K562 (cell line): Measurements from ENCODE around the gene KIAA1210. TPM values are rescaled to one million over a fixed set of nuclear protein-coding genes. Genes with fewer than 3 reads are reported as not detected.

Experiments
- ATAC-seq: fragments of 200-7000 bp; cut with Tn5 transposase; 3 replicates; pipeline ENCODE4 v1.9.1; 2020; ENCODE audit warnings: moderate library complexity
- BruUV-seq: library from RNA; stranded (reverse); fragments of 400-500 nt; replicated peaks from 2 replicates; lab custom pipeline; 2021; lab: Mats Ljungman, UMichigan
- CTCF ChIA-PET: fragments of 300-600 bp; formaldehyde crosslinking; extraction: SDS; loops from one replicate; lab custom pipeline; 2021; ENCODE audit warnings: low intra/inter-chr PET ratio; lab: Yijun Ruan, JAX
- POLR2A ChIA-PET: fragments of 300-600, 350-650 bp; sonication (Branson Sonifier 250); formaldehyde crosslinking; extraction: SDS; loops from one replicate; lab custom pipeline; 2021; ENCODE audit warnings: antibody characterized with exemption, inconsistent platforms; lab: Yijun Ruan, JAX
- DNase-seq, 4 experiments: peaks; one replicate each; pipeline versions ENCODE4 v3.0.0 to v3.0.0-alpha.2; 2011 to 2018; ENCODE audit warnings: low spot score in 3 of 4, mixed read lengths in 3 of 4; ENCODE audit errors: extremely low read depth in 1 of 4
- FAIRE-seq: peaks from 2 replicates; lab custom pipeline; 2011; peaks lifted over from hg19 to GRCh38; lab: Jason Lieb, UNC
- H2AFZ ChIP-seq: 2 replicates; pipeline ENCODE4 v1.6.0; 2011; ENCODE audit warnings: low read depth, low read length, control low read depth, inconsistent platforms
- H3K27ac ChIP-seq: fragments of 200-600 bp; 3 replicates; pipeline ENCODE4 v1.8.0; 2011; ENCODE audit warnings: low read depth, mild to moderate bottlenecking, control low read depth, inconsistent platforms, low read length, moderate library complexity, mixed read lengths; ENCODE audit errors: extremely low read depth
- H3K27me3 ChIP-seq, 2 experiments: fragments of 300-600 bp in 1 of 2; 2 replicates in 1 of 2; 3 replicates in 1 of 2; pipeline versions ENCODE4 v1.6.0 to v1.8.0; 2011; ENCODE audit warnings: inconsistent platforms in 2 of 2, low read length in 2 of 2, mild to moderate bottlenecking in 1 of 2, mixed read lengths in 1 of 2, moderate library complexity in 1 of 2; ENCODE audit not compliant: control insufficient read depth in 2 of 2, insufficient read depth in 2 of 2
- H3K36me3 ChIP-seq: fragments of 300-600 bp; 3 replicates; pipeline ENCODE4 v1.8.0; 2011; ENCODE audit warnings: mild to moderate bottlenecking, low read length, inconsistent platforms; ENCODE audit not compliant: control insufficient read depth, insufficient read depth
- H3K4me1 ChIP-seq, 2 experiments: fragments of 200-600 bp in 1 of 2; replicated peaks in 1 of 2; 2 replicates in 1 of 2; 3 replicates in 1 of 2; pipeline versions ENCODE4 v1.5.1 to v1.8.0; 2011; ENCODE audit warnings: inconsistent platforms in 2 of 2, low read length in 2 of 2, mild to moderate bottlenecking in 1 of 2, mixed read lengths in 1 of 2, moderate library complexity in 1 of 2; ENCODE audit not compliant: control insufficient read depth in 2 of 2, insufficient read depth in 2 of 2
- H3K4me2 ChIP-seq: 2 replicates; pipeline ENCODE4 v1.6.1; 2011; ENCODE audit warnings: low read length, control low read depth, inconsistent platforms, mixed read lengths; ENCODE audit not compliant: insufficient read depth
- H3K4me3 ChIP-seq: fragments of 200-600 bp; sonication (generic), shearing (Covaris generic); 2 replicates; pipeline ENCODE4 v1.5.1; 2016; ENCODE audit warnings: control low read depth, inconsistent platforms
- H3K79me2 ChIP-seq: fragments of 200-600 bp; 3 replicates; pipeline ENCODE4 v1.8.0; 2011; ENCODE audit warnings: low read length, inconsistent platforms; ENCODE audit not compliant: control insufficient read depth, insufficient read depth
- H3K9ac ChIP-seq, 2 experiments: 2 replicates each; pipeline versions ENCODE4 v1.6.0 to v1.6.1; 2011; ENCODE audit warnings: low read depth in 2 of 2, low read length in 2 of 2, control low read depth in 1 of 2, inconsistent platforms in 1 of 2, mild to moderate bottlenecking in 1 of 2, mixed read lengths in 1 of 2; ENCODE audit not compliant: insufficient read depth in 1 of 2
- H3K9me1 ChIP-seq: one replicate; pipeline ENCODE4 v1.6.0; 2011; ENCODE audit warnings: inconsistent platforms, mild to moderate bottlenecking, low read length, moderate library complexity; ENCODE audit not compliant: control insufficient read depth, insufficient read depth
- H3K9me3 ChIP-seq: replicated peaks from 2 replicates; pipeline ENCODE4 v1.5.1; 2011; ENCODE audit warnings: low read depth, low read length, inconsistent platforms; ENCODE audit not compliant: control insufficient read depth, insufficient read depth
- H4K20me1 ChIP-seq: replicated peaks from 2 replicates; pipeline ENCODE4 v1.6.1; 2011; ENCODE audit warnings: low read length, inconsistent platforms, mixed read lengths; ENCODE audit not compliant: control insufficient read depth, insufficient read depth
- CEBPB ChIP-seq: fragments of 450-650 bp; IDR thresholded peaks from 2 replicates; pipeline ENCODE4 v1.6.1; 2016; ENCODE audit warnings: missing genetic modification characterization, missing compliant biosample characterization
- CEBPG ChIP-seq, 3 experiments: fragments of 200-800 bp in 1 of 3; sonication (Bioruptor generic) in 1 of 3; sonication (generic) in 1 of 3; formaldehyde crosslinking in 1 of 3; IDR thresholded peaks in 2 of 3; conservative IDR thresholded peaks in 1 of 3; 2 replicates each; pipeline versions ENCODE4 v1.6.1 to v1.8.0; 2016 to 2022; ENCODE audit warnings: missing compliant biosample characterization in 2 of 3, missing genetic modification characterization in 2 of 3, mild to moderate bottlenecking in 1 of 3, missing genetic modification reagents in 1 of 3
- HCFC1 ChIP-seq: IDR thresholded peaks from 2 replicates; pipeline ENCODE4 v1.6.1; 2012; ENCODE audit warnings: low read depth, low read length, improper control_type of control experiment
- PRMT5 ChIP-seq: sonication (generic); formaldehyde crosslinking; IDR thresholded peaks from 2 replicates; pipeline ENCODE4 v1.5.0; 2020; ENCODE audit warnings: missing genetic modification reagents
- RAD21 ChIP-seq, 2 experiments: fragments of 250-450 bp in 1 of 2; fragments of 450-650 bp in 1 of 2; sonication (Bioruptor Pico) in 1 of 2; formaldehyde crosslinking in 1 of 2; IDR thresholded peaks in 1 of 2; conservative IDR thresholded peaks in 1 of 2; 2 replicates each; pipeline versions ENCODE4 v1.4.0 to v1.8.0; 2020 to 2022; ENCODE audit warnings: mild to moderate bottlenecking in 2 of 2, moderate library complexity in 1 of 2
- ZNF232 ChIP-seq: sonication (generic); formaldehyde crosslinking; IDR thresholded peaks from 2 replicates; pipeline ENCODE4 v1.8.0; 2022; ENCODE audit warnings: mild to moderate bottlenecking, missing genetic modification reagents
- WGBS: fragments of 100-300 bp; shearing (Covaris generic); methylation state at CpG from one replicate; pipeline ENCODE4 v1.1.6; 2016; ENCODE audit warnings: low coverage, mixed read lengths; ENCODE audit not compliant: insufficient coverage; ENCODE audit errors: missing lambda C conversion rate; 5-methylcytosine and 5-hydroxymethylcytosine counted together
- in situ Hi-C: fragments of 300-500 bp; cut with MboI; formaldehyde crosslinking; loops from 4 replicates; pipeline ENCODE4 v1.15.0; 2018; ENCODE audit warnings: inconsistent platforms, mixed read lengths
- intact Hi-C: fragments of 100-400 bp; cut with micrococcal nuclease; formaldehyde crosslinking; loops from 2 replicates; pipeline ENCODE4 v1.14.2; 2022
- polyA plus RNA-seq, 8 experiments: library from polyadenylated mRNA; depleted of rRNA in 4 of 8; stranded (reverse) in 5 of 8; unstranded in 3 of 8; fragments of >200 nt; fragmentation: Nextera tagmentation in 2 of 8; fragmentation: Illumina TruSeq in 1 of 8; extraction: Ambion mirVana in 2 of 8; extraction: Trizol in 1 of 8; gene quantifications; 2 replicates each; pipeline versions ENCODE4 v1.2.1 to v1.2.3, GENCODE V29; 2011 to 2014; ENCODE audit warnings: inconsistent platforms in 1 of 8, missing spikeins in 1 of 8
- total RNA-seq, 7 experiments: library from RNA; depleted of rRNA in 6 of 7; stranded (reverse); fragments of >200 nt in 6 of 7; fragmentation: Illumina TruSeq in 2 of 7; extraction: Trizol in 2 of 7; gene quantifications; 2 replicates each; pipeline versions ENCODE4 v1.2.1 to v1.2.3, GENCODE V29; 2011 to 2021; ENCODE audit warnings: low replicate concordance in 1 of 7
- TF ChIP-seq, protein P1 (sequence below), 3 experiments: IDR thresholded peaks in 2 of 3; conservative IDR thresholded peaks in 1 of 3; 2 replicates each; pipeline ENCODE4 v1.5.1; 2011 to 2012; ENCODE audit warnings: low read length in 3 of 3, mild to moderate bottlenecking in 3 of 3, control low read depth in 2 of 3, improper control_type of control experiment in 1 of 3, inconsistent platforms in 1 of 3, low read depth in 1 of 3, mixed read lengths in 1 of 3, moderate library complexity in 1 of 3; ENCODE audit not compliant: insufficient read depth in 2 of 3
- TF ChIP-seq, protein P2 (sequence below), 2 experiments: fragments of 450-650 bp; formaldehyde crosslinking in 1 of 2; IDR thresholded peaks; 2 replicates each; pipeline versions ENCODE4 v1.4.0 to v1.6.1; 2014 to 2020; ENCODE audit warnings: mild to moderate bottlenecking in 2 of 2, borderline replicate concordance in 1 of 2, low read depth in 1 of 2

The KIAA1210 gene
- total and polyA plus RNA-seq, 9 of the 15 experiments (the other 6 are each of a cell fraction or from before 2014, with no cell fraction given), result not detected

DNA sequence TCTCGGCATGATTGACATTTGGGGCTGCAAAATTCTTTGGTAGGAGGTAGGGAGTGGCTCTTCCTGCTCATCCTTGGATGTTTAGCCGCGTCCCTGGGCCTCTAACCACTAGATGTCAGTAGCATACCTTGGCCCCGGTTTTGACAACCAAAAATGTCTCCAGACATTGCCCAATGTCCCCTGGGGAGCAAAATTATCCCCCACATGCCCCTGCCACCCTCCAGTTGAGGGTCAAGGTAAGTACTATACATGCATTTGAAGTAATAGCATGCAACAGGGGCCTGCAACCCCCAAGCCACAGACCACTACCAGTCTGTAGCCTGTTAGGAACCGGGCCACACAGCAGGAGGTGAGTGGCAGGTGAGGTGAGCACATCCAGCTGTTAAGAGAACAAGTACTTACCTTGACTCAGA, 17.6 kb upstream of the KIAA1210 start:
- in situ Hi-C loops, result no loop called here
- POLR2A ChIA-PET, result no interaction called here
- Histone ChIP-seq H3K79me2 (no peaks in the 10 kb centered on the region), H3K9me3 (no peaks in the 10 kb centered on the region), H3K27ac (no peak overlapping the region), H2AFZ (no peak overlapping the region), H3K9ac (no peak overlapping the region), H3K4me2 (no peak overlapping the region), H3K27me3 (peaks cover 2 to 20% of the 10 kb centered on the region in 2 experiments; a peak in 3 of 5 replicates), H3K9me1 (no peaks in the 10 kb centered on the region), H4K20me1 (no peaks in the 10 kb centered on the region), H3K36me3 (no peaks in the 10 kb centered on the region)
- 0% methylated on average over 3 of the region's 5 CpGs for WGBS
- no peak for TF ChIP-seq PRMT5
- no peak for TF ChIP-seq CEBPG (CRISPR knock-in tag; IDR thresholded peaks at IDR 0.05)
- peak; percentile 35 to 76 for TF ChIP-seq CEBPG (tag; conservative IDR thresholded peaks at IDR 0.05 in 1 of 2, IDR thresholded peaks at IDR 0.05 in 1 of 2)
- TF ChIP-seq, protein P1, sequence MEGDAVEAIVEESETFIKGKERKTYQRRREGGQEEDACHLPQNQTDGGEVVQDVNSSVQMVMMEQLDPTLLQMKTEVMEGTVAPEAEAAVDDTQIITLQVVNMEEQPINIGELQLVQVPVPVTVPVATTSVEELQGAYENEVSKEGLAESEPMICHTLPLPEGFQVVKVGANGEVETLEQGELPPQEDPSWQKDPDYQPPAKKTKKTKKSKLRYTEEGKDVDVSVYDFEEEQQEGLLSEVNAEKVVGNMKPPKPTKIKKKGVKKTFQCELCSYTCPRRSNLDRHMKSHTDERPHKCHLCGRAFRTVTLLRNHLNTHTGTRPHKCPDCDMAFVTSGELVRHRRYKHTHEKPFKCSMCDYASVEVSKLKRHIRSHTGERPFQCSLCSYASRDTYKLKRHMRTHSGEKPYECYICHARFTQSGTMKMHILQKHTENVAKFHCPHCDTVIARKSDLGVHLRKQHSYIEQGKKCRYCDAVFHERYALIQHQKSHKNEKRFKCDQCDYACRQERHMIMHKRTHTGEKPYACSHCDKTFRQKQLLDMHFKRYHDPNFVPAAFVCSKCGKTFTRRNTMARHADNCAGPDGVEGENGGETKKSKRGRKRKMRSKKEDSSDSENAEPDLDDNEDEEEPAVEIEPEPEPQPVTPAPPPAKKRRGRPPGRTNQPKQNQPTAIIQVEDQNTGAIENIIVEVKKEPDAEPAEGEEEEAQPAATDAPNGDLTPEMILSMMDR (IDR thresholded peaks at IDR 0.05 in 2 of 3, conservative IDR thresholded peaks at IDR 0.05 in 1 of 3; ENCODE audit: insufficient read depth in 2 of 3, low read depth in 1 of 3, low read length in 3 of 3), result peak; percentile 48 to 68 (median 53)
- no peak for TF ChIP-seq HCFC1
- TF ChIP-seq CEBPB (tag), result peak; percentile 74
- peak; percentile 66 to 67 for TF ChIP-seq RAD21 (CRISPR knock-in tag; conservative IDR thresholded peaks at IDR 0.05 in 1 of 2, IDR thresholded peaks at IDR 0.05 in 1 of 2)
- TF ChIP-seq ZNF232, result no peak
- TF ChIP-seq, protein P2, sequence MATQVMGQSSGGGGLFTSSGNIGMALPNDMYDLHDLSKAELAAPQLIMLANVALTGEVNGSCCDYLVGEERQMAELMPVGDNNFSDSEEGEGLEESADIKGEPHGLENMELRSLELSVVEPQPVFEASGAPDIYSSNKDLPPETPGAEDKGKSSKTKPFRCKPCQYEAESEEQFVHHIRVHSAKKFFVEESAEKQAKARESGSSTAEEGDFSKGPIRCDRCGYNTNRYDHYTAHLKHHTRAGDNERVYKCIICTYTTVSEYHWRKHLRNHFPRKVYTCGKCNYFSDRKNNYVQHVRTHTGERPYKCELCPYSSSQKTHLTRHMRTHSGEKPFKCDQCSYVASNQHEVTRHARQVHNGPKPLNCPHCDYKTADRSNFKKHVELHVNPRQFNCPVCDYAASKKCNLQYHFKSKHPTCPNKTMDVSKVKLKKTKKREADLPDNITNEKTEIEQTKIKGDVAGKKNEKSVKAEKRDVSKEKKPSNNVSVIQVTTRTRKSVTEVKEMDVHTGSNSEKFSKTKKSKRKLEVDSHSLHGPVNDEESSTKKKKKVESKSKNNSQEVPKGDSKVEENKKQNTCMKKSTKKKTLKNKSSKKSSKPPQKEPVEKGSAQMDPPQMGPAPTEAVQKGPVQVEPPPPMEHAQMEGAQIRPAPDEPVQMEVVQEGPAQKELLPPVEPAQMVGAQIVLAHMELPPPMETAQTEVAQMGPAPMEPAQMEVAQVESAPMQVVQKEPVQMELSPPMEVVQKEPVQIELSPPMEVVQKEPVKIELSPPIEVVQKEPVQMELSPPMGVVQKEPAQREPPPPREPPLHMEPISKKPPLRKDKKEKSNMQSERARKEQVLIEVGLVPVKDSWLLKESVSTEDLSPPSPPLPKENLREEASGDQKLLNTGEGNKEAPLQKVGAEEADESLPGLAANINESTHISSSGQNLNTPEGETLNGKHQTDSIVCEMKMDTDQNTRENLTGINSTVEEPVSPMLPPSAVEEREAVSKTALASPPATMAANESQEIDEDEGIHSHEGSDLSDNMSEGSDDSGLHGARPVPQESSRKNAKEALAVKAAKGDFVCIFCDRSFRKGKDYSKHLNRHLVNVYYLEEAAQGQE (IDR thresholded peaks at IDR 0.05; ENCODE audit: borderline replicate concordance), result peak; percentile 53; the same call in 1 of the 2 replicates
- TF ChIP-seq, protein P2 (CRISPR knock-in tag; IDR thresholded peaks at IDR 0.05; ENCODE audit: low read depth), result no peak
- TF ChIP-seq, all 486 proteins: peak for 5
- Histone ChIP-seq H3K4me1 (no peaks in the 10 kb centered on the region), H3K4me3 (no peak overlapping the region)
- CTCF ChIA-PET, result interaction anchor here (1.0 kb wide), 1 partner anchor 73 kb away, joined by 4 read pairs; no protein-coding TSS in a partner anchor
- peak; percentile 57; the same call in 2 of the 3 replicates for ATAC-seq
- peak in 2 of 4 experiments; percentile 11 to 23 for DNase-seq
- FAIRE-seq, result no peak
- intact Hi-C loops, result loop anchor here (1.0 kb wide), 3 partner anchors 49 to 121 kb away; no protein-coding TSS in a partner anchor
- BruUV-seq, result no TSS peak
